ENCODE results near the gene CEACAM4. TPM values are rescaled to one million over a fixed set of nuclear protein-coding genes. Genes with fewer than 3 reads are reported as not detected.

Gene CEACAM4
- total and polyA plus RNA-seq, 7 experiments from 2014 or later, result 0.60 to 1.5 (median 1.1) TPM; not detected in 4

DNA sequence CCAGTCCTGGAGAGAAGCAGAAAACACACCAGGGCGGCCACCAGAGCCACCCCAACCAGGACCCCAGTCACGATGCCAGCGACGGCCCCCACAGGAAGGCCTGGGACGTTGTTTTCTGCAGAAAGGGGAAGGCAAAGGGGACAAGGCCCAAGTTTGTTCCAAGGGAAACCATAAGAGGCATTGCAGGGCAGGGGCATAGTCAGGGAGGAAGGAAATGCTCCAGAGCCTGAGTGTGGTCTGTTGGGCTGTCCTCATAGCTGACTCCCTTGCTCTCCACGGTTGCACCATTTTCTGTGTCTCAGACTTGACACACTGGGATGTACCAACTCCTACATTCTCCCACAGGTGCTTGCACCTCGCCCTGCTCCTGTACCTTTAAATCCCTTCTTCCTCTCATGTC is 5.2 kb downstream of the CEACAM4 start:
- Histone ChIP-seq H3K4me1 (ENCODE audit: control insufficient read depth in 2 of 2, insufficient read depth in 2 of 2, low read length in 2 of 2) (no peaks in the 10 kb centered on the region), H3K4me3 (ENCODE audit: low read length) (no peak overlapping the region), H3K27ac (ENCODE audit: low read depth, low read length) (no peak overlapping the region), H3K27me3 (ENCODE audit: control insufficient read depth in 2 of 2, insufficient read depth in 2 of 2, low read length in 2 of 2) (no peaks in the 10 kb centered on the region), H3K36me3 (ENCODE audit: control insufficient read depth in 2 of 3, insufficient read depth in 3 of 3, low read length in 3 of 3) (no peaks in the 10 kb centered on the region), H3K9me3 (ENCODE audit: control insufficient read depth in 2 of 3, low read length in 3 of 3) (no peaks in the 10 kb centered on the region)
- peaks cover 0 to 9% (median 0%) of the 10 kb centered on the region in 7 donors for H3K4me1 Mint-ChIP-seq
- no peak overlapping the region for H3K27ac Mint-ChIP-seq
- ATAC-seq (peak; percentile 71), DNase-seq (no peak)
- no peaks in the 10 kb centered on the region for H3K9me3 Mint-ChIP-seq
- peaks cover 0 to 9% (median 6%) of the 10 kb centered on the region in 5 donors for H3K27me3 Mint-ChIP-seq
- intact Hi-C loops (cut with micrococcal nuclease), result no loop called here
- ChIA-PET POLR2A (no interaction called here), CTCF (no interaction called here)
- H3K4me3 Mint-ChIP-seq, result no peak overlapping the region
- H3K36me3 Mint-ChIP-seq, result no peaks in the 10 kb centered on the region

DNA sequence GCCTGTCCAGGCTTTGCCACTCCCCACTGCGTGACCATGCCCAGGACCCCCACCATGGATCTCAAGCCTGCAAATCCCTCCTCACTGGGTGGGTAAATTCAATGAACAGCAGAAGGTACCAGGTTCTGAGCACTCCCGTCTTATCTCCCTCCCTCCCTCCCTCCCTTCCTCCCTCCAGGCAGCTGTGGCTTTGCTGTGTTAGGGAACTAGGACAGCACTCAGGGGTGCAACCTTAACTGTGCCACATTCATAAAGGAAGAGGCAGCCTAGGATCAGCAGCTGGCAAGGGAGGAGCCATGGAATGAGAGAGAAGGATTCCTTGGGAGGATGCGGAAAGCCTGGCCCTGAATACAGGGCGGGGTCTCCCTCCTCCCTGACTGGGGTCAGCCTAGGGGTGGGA is 5.6 kb downstream of the CEACAM4 start:
- Histone ChIP-seq H3K4me3 (ENCODE audit: low read length) (no peak overlapping the region), H3K4me1 (ENCODE audit: control insufficient read depth in 2 of 2, insufficient read depth in 2 of 2, low read length in 2 of 2) (no peaks in the 10 kb centered on the region), H3K36me3 (ENCODE audit: control insufficient read depth in 2 of 3, insufficient read depth in 3 of 3, low read length in 3 of 3) (no peaks in the 10 kb centered on the region), H3K9me3 (ENCODE audit: control insufficient read depth in 2 of 3, low read length in 3 of 3) (no peaks in the 10 kb centered on the region), H3K27me3 (ENCODE audit: control insufficient read depth in 2 of 2, insufficient read depth in 2 of 2, low read length in 2 of 2) (no peaks in the 10 kb centered on the region), H3K27ac (ENCODE audit: low read depth, low read length) (no peak overlapping the region)
- Mint-ChIP-seq H3K4me1 (peaks cover 0 to 9% (median 0%) of the 10 kb centered on the region in 7 donors), H3K9me3 (no peaks in the 10 kb centered on the region), H3K27me3 (peaks cover 0 to 11% (median 5%) of the 10 kb centered on the region in 5 donors), H3K4me3 (no peak overlapping the region), H3K36me3 (no peaks in the 10 kb centered on the region), H3K27ac (no peak overlapping the region)
- intact Hi-C loops (cut with micrococcal nuclease), result no loop called here
- ATAC-seq (no peak), DNase-seq (no peak)
- ChIA-PET POLR2A (no interaction called here), CTCF (no interaction called here)

DNA sequence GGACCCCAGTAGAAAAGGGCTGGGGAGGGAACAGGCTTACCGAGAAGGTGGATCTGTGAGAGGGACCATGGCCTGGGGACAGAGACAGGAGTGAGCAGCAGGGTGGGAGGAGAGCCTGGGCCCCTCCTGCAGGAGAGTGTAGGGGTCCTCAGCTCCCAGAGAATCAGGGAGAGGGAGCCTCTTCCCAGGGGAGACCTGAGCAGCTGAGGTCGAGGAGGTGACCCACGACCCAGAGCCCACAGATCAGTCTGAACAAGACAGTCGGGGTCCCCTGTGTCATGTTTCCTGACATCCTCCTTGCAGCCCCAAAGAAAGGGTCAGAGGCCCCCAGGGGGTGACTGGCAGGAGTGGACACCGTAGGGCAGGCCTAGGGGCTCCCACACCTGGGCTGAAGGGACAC is 6.7 kb downstream of the CEACAM4 start:
- Mint-ChIP-seq H3K36me3 (no peaks in the 10 kb centered on the region), H3K4me3 (no peak overlapping the region), H3K27ac (no peak overlapping the region), H3K27me3 (peaks cover 0 to 16% (median 0%) of the 10 kb centered on the region in 5 donors), H3K9me3 (peaks cover 0 to 2% (median 0%) of the 10 kb centered on the region in 11 donors), H3K4me1 (peaks cover 0 to 9% (median 0%) of the 10 kb centered on the region in 7 donors)
- H3K4me1 ChIP-seq (ENCODE audit: control insufficient read depth in 2 of 2, insufficient read depth in 2 of 2, low read length in 2 of 2), result no peaks in the 10 kb centered on the region
- H3K36me3 ChIP-seq (ENCODE audit: control insufficient read depth in 2 of 3, insufficient read depth in 3 of 3, low read length in 3 of 3), result no peaks in the 10 kb centered on the region
- H3K27me3 ChIP-seq (ENCODE audit: control insufficient read depth in 2 of 2, insufficient read depth in 2 of 2, low read length in 2 of 2), result no peaks in the 10 kb centered on the region
- H3K4me3 ChIP-seq (ENCODE audit: low read length), result no peak overlapping the region
- CTCF ChIA-PET, result no interaction called here
- no peaks in the 10 kb centered on the region for H3K9me3 ChIP-seq (ENCODE audit: control insufficient read depth in 2 of 3, low read length in 3 of 3)
- intact Hi-C loops (cut with micrococcal nuclease), result no loop called here
- POLR2A ChIA-PET, result no interaction called here
- no peak for DNase-seq
- ATAC-seq, result no peak
- H3K27ac ChIP-seq (ENCODE audit: low read depth, low read length), result no peak overlapping the region

DNA sequence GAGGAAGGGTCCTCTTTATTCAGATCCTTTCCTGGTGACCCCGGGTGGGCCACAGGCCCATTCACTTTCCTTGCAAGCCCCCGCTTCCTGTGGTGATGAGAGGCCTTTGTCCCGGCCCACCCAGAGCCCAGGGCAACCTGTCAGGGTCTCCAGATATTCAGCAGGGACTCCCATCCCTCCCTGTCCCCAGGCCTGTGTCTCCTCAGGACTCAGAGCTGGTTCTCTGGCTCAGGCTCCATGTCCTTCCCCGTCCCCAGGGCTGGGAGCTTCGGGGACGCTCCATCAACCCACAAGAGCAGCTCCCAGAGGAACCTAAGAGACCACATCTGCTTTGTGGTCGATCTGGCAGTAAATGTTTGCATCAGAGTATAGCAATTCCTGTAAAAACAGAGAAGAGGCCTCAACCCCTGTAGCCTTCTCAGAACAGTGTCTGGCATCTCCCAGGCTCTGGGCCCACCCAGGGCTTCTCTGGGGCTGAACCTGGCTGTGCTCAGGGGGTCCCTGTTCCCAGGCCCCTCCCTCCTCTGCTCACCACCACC is 7.8 kb downstream of the CEACAM4 start:
- ATAC-seq (no peak), DNase-seq (no peak)
- ChIA-PET POLR2A (no interaction called here), CTCF (no interaction called here)
- Histone ChIP-seq H3K9me3 (ENCODE audit: control insufficient read depth in 2 of 3, low read length in 3 of 3) (no peaks in the 10 kb centered on the region), H3K27me3 (ENCODE audit: control insufficient read depth in 2 of 2, insufficient read depth in 2 of 2, low read length in 2 of 2) (no peaks in the 10 kb centered on the region), H3K4me1 (ENCODE audit: control insufficient read depth in 2 of 2, insufficient read depth in 2 of 2, low read length in 2 of 2) (no peaks in the 10 kb centered on the region), H3K27ac (ENCODE audit: low read depth, low read length) (no peak overlapping the region), H3K4me3 (ENCODE audit: low read length) (no peak overlapping the region), H3K36me3 (ENCODE audit: control insufficient read depth in 2 of 3, insufficient read depth in 3 of 3, low read length in 3 of 3) (no peaks in the 10 kb centered on the region)
- Mint-ChIP-seq H3K9me3 (peaks cover 0 to 2% (median 0%) of the 10 kb centered on the region in 11 donors), H3K4me3 (no peak overlapping the region), H3K27me3 (peaks cover 0 to 21% (median 5%) of the 10 kb centered on the region in 5 donors), H3K27ac (no peak overlapping the region), H3K36me3 (no peaks in the 10 kb centered on the region), H3K4me1 (peaks cover 0 to 9% (median 0%) of the 10 kb centered on the region in 7 donors)
- intact Hi-C loops (cut with micrococcal nuclease), result no loop called here

DNA sequence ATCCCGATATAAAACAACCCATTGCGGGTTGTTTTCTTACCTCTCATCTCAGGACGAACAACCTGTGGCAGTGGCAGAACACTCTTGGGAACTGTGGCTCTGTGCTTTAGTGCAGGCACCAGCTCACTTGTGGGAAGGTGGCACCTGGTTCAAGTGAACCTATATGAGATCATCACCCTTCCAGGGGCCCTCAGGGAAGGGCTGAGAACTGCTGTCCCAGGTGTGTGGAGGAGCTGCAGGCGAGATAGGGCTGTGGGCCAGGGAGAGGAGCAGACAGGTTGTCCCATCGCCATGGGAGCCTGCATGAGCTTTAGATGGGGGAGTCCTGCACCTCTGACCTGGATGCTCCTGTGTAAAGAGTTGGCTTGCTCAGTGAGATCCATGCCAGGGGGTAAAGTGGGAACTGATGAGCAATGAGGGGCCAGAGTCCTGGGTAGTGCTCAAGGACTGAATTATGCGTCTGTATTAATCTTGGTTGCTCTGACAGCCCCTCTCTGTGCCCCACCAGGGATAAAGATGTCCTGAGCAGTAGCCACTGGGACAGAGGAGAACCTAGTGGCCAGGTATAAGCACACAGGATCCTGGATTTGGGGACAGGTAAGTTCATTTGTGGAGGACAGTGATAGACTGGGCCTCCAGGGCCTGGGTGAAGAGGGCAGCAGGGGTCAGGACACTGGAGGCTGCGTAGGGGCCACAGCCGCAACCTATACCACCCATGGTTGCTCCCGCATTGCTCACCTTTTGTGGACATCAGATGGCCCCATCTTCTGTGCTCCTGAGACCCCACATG is 8.7 kb downstream of the CEACAM4 start:
- no peaks in the 10 kb centered on the region for H3K4me1 ChIP-seq (ENCODE audit: control insufficient read depth in 2 of 2, insufficient read depth in 2 of 2, low read length in 2 of 2)
- ATAC-seq (no peak), DNase-seq (no peak)
- Mint-ChIP-seq H3K36me3 (peaks cover 0 to 4% (median 0%) of the 10 kb centered on the region in 5 donors), H3K27me3 (peaks cover 0 to 21% (median 10%) of the 10 kb centered on the region in 5 donors), H3K9me3 (peaks cover 0 to 2% (median 0%) of the 10 kb centered on the region in 11 donors), H3K4me1 (peaks cover 0 to 9% (median 0%) of the 10 kb centered on the region in 7 donors), H3K27ac (no peak overlapping the region), H3K4me3 (no peak overlapping the region)
- ChIA-PET POLR2A (interaction anchor here (0.5 to 0.7 kb wide), 2 partner anchors 9 to 43 kb away, joined by 3 read pairs; no protein-coding TSS in a partner anchor), CTCF (no interaction called here)
- intact Hi-C loops (cut with micrococcal nuclease), result no loop called here
- no peak overlapping the region for H3K4me3 ChIP-seq (ENCODE audit: low read length)
- H3K27me3 ChIP-seq (ENCODE audit: control insufficient read depth in 2 of 2, insufficient read depth in 2 of 2, low read length in 2 of 2), result no peaks in the 10 kb centered on the region
- H3K36me3 ChIP-seq (ENCODE audit: control insufficient read depth in 2 of 3, insufficient read depth in 3 of 3, low read length in 3 of 3), result no peaks in the 10 kb centered on the region
- no peak overlapping the region for H3K27ac ChIP-seq (ENCODE audit: low read depth, low read length)
- H3K9me3 ChIP-seq (ENCODE audit: control insufficient read depth in 2 of 3, low read length in 3 of 3), result no peaks in the 10 kb centered on the region

DNA sequence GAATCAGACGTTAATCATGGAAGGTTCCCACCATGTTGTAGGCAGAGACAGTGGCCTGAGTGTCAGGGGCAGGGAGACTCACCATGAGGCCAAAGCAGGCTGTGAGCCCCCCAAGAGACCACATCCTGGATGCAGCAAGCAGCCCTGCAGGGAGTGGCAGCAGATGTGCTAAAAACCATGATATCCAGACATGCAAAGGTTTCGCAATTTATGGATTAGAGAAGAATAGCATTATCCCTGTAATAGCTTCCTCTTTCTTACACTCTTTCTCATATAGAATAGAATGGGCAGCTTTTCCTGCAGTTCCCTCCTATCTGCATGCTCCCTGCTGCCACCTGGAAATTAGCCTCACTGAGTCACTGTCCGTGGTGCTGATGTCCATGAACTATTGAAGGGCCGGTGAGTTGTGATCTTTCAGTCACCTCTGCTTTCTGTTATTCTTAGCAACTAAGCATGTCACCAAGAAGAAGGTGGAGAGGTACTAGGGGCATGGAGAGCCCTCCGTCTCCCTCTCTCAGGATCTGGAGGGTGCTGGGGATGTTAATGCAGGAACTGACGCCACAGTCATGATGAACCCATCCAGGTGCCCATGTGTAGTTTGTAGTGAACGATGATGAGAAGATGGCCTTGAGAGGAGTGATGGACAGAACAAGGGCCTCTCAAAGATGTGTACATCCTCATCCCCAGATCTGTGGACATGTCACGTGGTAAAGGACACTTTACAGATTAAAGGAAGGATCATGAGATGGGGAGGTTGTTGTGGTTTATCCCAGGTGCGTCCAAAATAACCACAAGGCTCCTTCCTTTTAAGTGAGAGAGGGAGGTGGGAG is 9.9 kb downstream of the CEACAM4 start:
- Histone ChIP-seq H3K4me1 (ENCODE audit: control insufficient read depth in 2 of 2, insufficient read depth in 2 of 2, low read length in 2 of 2) (no peaks in the 10 kb centered on the region), H3K27me3 (ENCODE audit: control insufficient read depth in 2 of 2, insufficient read depth in 2 of 2, low read length in 2 of 2) (no peaks in the 10 kb centered on the region), H3K36me3 (ENCODE audit: control insufficient read depth in 2 of 3, insufficient read depth in 3 of 3, low read length in 3 of 3) (no peaks in the 10 kb centered on the region), H3K9me3 (ENCODE audit: control insufficient read depth in 2 of 3, low read length in 3 of 3) (no peaks in the 10 kb centered on the region), H3K4me3 (ENCODE audit: low read length) (no peak overlapping the region), H3K27ac (ENCODE audit: low read depth, low read length) (no peak overlapping the region)
- peaks cover 0 to 3% (median 0%) of the 10 kb centered on the region in 11 donors for H3K9me3 Mint-ChIP-seq
- no peak for DNase-seq
- H3K36me3 Mint-ChIP-seq, result peaks cover 0 to 4% (median 0%) of the 10 kb centered on the region in 5 donors
- peaks cover 0 to 24% (median 14%) of the 10 kb centered on the region in 5 donors for H3K27me3 Mint-ChIP-seq
- ChIA-PET POLR2A (interaction anchor here (0.5 kb wide), 1 partner anchor 44 kb away, joined by 3 read pairs; no protein-coding TSS in a partner anchor), CTCF (no interaction called here)
- no peak for ATAC-seq
- H3K4me1 Mint-ChIP-seq, result peaks cover 0 to 7% (median 0%) of the 10 kb centered on the region in 7 donors
- intact Hi-C loops (cut with micrococcal nuclease), result no loop called here
- peak overlapping the region in 1 of 9 donors; percentile 59 for H3K27ac Mint-ChIP-seq
- no peak overlapping the region for H3K4me3 Mint-ChIP-seq
